ENCODE measurements around the gene DRD2.

DNA sequence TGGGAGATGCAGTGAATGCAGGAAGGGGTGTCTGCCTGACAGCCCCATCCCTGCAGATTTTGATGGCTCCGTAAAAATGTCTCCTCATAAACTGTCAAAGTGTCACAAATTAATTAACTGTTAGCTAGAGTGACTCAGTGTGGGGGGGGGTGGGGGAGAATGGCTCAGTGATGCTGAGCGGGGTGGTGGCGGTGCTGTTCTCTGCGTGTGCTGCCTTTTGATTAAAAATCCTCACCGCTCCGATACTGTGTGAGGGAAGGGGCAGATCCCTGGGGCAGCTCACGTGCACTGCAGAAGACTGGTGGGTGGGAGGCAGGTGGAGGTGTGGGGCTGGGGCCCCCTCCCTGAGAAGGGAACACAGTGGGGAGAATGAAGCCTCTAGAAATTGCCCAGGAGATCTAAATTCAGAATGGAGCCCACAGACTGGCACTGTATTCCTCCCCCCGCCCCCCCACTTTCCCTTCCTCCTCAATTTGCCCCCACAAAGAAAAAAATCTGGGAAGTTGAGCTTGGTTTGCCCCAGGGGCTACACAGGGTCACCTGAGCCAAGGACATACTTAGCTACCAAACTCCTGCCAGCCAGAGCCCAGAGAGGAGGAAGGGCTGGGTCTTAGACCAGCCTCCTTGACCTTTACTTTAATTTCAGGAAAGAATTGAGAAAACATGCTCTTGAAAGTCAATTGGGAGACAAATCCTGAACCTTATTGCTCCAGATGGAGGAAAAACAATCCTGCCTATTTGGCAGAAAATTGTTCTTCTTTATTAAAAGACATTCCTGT is 39.8 kb downstream of the DRD2 start:
- TF ChIP-seq CREB1 (IDR thresholded peaks at IDR 0.05; ENCODE audit: low read depth) (no peak), EP300 (IDR thresholded peaks at IDR 0.05; ENCODE audit: borderline replicate concordance) (no peak), TAF1 (IDR thresholded peaks at IDR 0.05; ENCODE audit: low read depth) (no peak), USF1 (IDR thresholded peaks at IDR 0.05) (no peak), REST (IDR thresholded peaks at IDR 0.05; ENCODE audit: low read depth) (no peak)
- TF ChIP-seq, protein P1, sequence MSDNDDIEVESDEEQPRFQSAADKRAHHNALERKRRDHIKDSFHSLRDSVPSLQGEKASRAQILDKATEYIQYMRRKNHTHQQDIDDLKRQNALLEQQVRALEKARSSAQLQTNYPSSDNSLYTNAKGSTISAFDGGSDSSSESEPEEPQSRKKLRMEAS (IDR thresholded peaks at IDR 0.05): no peak

Measured in Ishikawa (cell line).